Putamen (tissue), 1 donor: ENCODE measurements around the gene LRRFIP2.

ENCODE experiments used
- DNase-seq: peaks from one replicate; pipeline ENCODE4 v3.0.0-alpha.2; 2016; ENCODE audit warnings: low spot score

Gene LRRFIP2

DNA sequence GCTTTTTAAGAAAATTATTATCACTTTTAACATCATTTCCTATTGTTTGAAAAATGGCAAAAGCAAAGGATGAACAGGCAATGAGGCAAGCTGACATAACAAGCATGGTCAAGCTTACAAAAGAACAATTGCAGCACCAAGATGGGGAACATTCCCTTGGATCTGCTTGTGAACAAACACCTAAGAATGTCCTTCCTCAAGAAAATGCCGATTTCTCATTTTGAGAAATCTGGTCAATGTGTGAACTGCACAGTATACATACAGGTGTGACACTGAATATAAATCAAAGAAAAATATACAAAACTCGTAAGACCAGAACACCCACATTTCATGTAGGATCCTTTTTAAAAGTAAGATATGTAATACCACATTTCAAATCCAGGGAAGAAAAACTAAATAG lies 58.9 kb downstream of the LRRFIP2 start:
- DNase-seq = no peak

DNA sequence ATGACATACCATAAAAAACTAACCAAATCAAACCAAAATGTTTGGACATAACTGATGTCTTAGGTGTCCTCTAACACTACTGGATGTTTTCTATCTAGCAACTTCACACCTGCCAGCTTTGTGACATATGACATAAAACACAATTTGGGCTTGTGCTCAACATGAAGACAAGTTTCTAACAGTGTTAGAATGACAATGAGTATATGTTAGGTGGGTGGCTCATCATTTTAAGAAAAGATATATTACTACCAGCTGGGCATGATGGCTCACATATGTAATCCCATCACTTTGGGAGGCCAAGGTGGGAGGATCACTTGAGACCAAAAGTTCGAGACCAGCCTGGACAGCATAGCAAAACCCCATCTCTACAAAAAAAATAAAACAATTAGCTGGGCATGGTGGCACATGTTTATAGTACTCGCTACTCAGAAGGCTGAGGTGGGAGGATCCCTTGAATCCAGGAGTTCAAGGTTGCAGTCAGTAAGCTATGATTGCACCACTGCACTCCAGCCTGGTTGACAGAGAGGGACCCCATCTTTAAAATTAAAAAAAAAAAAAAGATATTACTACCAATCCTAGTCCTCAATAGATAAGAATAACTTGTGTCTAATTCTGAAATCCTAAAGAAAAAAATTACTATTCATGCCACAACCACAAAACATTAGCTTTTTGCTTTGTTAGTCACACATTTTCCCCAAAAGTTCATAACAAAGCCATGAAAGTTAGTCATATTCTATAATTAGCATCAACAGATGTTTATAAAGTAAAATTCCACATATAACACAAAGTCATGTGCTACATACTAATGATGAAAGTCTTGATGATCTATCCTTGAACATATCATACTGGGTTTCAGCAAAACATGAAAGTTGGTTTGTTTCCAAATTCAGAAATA lies 59.9 kb downstream of the LRRFIP2 start:
- DNase-seq = no peak

DNA sequence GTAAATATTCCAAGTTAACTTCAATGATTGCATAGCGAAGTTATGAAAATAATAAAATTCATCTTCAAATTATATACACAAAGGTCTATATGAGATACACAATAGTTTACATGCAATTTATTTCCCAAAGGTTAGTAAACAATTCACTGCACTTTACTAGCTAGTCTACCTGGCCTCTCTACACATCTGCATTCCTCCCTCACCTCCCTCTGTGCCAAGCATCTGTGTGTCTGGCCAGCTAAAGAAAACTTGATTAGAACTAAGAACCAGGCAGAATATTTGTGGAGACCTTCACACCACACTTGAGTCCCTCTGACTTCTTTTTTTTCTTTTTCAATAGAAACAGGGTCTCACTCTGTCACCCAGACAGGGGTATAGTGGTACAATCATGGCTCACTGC lies 61.4 kb downstream of the LRRFIP2 start:
- no peak for DNase-seq

DNA sequence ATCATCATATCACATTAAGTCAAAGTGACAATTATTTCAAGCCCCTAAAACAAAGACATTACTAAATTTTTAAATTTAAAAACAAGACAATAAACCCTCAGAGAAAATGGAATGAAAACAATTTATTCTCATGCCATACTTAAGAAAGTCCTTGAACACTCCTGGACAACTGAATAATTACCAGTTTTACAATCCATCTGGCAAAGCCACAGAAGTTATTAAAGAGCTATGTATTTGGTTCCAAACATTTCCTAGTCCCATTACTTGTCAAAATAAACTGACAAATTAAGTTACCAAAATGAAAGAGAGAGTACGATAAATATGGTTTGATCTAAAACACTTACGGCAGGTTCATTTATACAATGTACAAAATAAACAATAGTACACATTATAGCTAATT lies 63.2 kb downstream of the LRRFIP2 start:
- DNase-seq = no peak

GRCh38 chr3:37107846-37108245 lies 66.5 kb downstream of the LRRFIP2 start:
- DNase-seq = no peak

- no peak for DNase-seq
These were observed 71.1 kb downstream of the LRRFIP2 start for GRCh38 chr3:37103103-37103808.

GRCh38 chr3:37100411-37100810 lies 74.0 kb downstream of the LRRFIP2 start:
- DNase-seq = no peak

DNA sequence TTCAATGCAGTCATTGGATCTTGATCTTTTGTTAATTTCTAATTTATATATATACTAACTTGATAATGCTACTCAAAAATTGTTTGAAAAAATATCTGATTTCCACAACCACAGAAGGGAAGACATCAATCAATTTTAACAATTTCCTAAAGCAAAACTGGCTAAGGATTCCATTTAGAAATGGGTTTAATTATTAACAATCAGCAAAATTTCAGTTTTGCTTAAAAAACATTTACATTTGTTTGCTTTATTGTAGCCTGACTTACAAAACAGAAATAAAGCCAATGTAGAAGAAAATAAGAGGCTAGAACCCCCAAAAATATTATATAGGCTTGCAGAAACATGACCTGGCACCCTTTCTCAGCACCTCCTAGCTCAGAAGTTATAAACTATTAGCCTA lies 74.9 kb downstream of the LRRFIP2 start:
- DNase-seq = no peak

DNA sequence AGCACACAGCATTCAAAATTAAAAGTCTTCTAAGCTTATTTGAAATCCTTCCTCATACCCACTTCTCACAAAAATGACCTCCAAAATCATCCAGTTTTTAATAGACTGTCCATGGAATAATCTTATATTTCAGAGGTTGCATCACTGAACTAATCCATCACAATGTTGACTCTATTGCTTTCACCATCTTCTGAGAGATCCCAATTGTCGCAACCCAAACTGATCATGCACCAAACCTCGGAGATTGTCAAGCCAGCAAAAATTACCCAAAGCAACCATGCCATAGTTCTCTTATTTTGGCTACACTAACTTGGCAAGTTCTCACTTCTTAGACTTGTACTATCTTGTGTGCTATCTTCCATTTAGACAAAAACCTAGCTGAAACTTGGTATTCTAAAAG lies 75.5 kb downstream of the LRRFIP2 start:
- DNase-seq = no peak

GRCh38 chr3:37097776-37098175 lies 76.6 kb downstream of the LRRFIP2 start:
- DNase-seq = no peak

DNA sequence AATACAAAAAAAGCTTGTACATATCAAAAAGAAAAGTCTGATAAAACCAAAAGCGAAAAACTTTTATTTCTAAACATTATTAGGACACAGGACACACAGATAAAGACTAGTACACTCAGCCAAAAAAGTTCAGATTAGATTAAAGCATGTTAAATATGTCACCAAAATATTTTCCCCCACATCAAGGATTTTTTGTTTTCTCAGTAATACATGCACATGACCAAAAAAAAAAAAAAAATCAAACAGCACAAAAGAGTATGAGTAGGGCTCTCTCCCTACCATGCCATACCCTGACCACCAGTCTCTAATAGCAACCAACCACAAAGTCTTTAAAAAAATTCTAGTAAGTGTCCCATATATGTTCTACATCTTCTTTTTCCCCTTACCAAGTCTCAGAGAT lies 77.4 kb downstream of the LRRFIP2 start:
- DNase-seq = no peak

DNA sequence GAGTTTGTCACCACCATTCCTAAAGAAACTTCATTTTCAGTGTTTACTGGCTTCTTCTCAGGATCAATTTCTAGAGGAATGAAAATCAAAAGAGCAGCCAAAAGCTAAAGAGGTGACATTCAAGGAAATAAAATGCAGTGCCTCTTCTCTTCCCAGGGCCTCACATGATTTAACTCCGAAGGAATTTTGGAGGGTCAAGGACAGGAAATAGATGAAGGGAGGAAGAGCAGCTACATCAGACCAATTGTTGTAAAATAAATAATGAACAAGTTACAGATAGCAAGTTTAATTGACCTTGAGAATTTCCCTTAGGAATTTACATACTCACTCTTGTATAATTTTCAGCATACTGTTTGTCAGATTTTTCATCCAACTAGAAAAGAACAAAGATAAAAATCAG lies 78.1 kb downstream of the LRRFIP2 start:
- no peak for DNase-seq

DNA sequence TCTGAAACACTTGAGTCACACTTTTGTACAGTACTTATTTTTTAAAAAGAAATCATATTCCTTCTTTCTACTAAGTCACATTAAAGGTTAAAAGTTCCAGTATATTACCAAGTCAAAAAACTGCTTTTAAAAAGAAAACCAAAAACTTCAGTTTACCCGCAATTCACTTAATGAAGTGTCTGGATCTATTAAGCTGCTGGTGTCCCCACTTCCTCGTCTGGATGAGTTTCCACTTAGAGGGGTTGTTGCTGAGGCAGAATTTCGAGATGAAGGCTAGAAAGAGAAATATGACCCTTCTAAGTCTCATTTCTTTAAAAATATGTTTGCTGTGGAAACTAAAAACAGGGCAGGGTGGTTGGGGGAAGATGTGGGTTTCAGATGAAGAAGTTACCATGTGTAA lies 79.7 kb downstream of the LRRFIP2 start:
- DNase-seq = no peak

DNA sequence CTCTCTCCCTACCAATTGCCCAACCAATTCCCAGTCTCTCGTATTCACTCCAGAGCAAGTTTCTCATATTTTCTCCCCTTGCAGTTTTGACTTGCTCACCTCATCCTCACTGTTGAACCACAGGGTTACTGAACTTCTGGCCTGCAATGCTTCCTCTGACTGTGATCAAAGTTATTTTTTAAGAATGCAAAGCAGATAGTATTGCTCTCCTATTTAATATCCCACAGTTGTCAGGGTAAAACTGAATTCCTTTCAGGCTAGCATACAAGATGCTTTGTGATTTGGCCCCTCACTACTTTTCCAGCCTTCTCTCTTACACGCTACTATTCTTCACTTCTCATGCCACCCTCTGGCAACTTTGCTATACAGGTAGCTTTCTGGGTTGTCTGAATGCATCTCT lies 80.9 kb downstream of the LRRFIP2 start:
- no peak for DNase-seq

DNA sequence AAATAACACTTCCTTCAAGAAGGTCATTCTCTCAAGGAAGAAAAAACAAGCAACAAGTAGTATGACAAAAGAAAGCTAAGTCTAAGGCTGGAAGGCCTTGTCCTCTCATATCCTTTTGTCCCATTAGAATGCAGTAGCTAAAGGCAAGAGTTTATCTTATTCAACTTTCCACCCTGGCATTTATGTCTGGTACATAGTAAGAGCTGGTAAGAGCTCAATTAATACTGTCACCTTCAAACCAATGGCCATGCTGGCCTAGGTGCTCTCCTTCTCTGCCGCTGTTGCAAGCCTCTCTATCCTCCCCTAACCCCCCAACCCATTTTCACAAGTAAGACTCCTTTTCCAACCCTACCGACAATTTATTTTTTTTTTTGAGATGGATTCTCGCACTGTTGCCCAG lies 81.9 kb downstream of the LRRFIP2 start:
- DNase-seq = no peak

GRCh38 chr3:37087870-37088269 lies 86.5 kb downstream of the LRRFIP2 start:
- DNase-seq = no peak

DNA sequence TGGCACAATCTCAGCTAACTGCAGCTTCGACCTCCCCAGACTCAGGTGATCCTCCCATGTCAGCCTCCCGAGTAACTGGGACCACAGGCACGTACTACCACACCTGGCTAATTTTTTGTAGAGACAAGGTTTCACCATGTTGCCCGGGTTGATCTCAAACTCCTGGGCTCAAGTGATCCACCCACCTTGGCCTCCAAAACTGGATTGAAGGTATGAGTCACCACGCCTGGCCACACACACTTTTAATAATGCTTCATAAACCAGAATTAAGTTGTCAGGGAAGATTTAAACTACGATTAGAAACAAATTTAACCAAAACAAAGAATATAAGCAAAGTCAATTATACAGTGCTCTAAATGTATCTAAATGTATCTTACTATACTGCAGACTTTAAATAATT lies 87.5 kb downstream of the LRRFIP2 start:
- DNase-seq = no peak

GRCh38 chr3:37082317-37082716 lies 92.1 kb downstream of the LRRFIP2 start:
- DNase-seq = no peak

- no peak for DNase-seq
These were observed 98.4 kb downstream of the LRRFIP2 start for GRCh38 chr3:37075955-37076354.

DNA sequence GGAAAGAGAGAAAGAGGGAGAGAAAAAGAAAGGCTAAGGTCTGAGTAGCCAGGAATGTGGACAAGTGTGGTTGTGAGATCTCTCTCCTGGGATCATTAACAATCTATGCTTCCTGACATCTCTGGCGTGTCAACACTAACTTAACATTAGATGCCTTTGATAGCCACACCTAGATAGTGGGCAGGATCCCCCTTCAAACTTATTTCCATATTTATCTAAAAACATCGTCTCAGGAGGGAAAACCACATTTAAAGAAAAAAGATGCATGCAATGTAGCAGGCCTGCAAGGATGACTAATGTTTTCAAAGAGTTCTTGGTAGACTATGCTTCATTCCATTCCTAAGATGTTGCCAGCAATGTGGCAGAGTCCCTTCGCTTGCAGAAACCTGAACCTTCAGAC lies 100.2 kb downstream of the LRRFIP2 start:
- DNase-seq = no peak

DNA sequence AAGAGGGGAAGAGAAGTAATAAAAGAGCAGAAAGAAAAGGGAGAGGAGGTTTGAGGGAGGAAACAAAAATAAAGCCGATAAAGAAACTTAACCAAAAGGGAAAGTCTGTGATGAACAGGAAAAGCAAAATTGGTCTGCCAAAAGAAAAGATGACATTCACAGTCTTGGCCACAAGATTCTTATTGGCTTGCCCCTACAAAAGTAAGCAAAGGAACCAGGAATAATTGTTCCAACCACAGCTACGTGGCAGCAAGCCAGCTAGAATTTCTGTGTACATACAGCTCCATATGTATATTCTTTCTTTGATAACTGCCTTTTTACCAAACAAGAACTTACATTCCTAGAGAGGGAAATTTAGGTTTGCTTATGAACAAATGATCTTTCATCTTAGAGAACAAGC lies 101.5 kb downstream of the LRRFIP2 start:
- no peak for DNase-seq

- no peak for DNase-seq
These were observed 102.5 kb downstream of the LRRFIP2 start for GRCh38 chr3:37071921-37072320.

DNA sequence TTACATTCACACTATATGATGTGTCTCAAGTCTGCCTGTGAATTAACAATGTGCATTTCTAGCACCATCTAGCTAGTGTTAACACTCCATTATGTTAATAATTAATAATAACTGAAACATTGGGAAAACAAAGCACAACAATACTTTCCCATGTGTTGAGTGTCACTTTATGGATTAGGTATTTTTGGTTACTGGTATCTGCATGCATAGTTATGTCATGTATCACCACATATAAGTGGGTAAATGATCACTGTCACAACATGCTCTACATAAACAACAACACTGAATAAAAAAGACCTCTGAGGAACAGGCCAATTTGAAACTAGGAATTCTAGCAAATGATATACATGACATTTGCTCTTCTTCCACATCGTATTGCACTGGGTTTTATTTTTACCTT lies 106.4 kb downstream of the LRRFIP2 start:
- no peak for DNase-seq

- DNase-seq = no peak
These were observed 106.8 kb downstream of the LRRFIP2 start for GRCh38 chr3:37067577-37067976.
